Measurements from ENCODE around the gene VRK1.

The VRK1 gene

GRCh38 chr14:96920820-96921219 is 123.6 kb downstream of the VRK1 start:
- no peak for DNase-seq (ENCODE audit: low spot score)

GRCh38 chr14:96922986-96923385 is 125.8 kb downstream of the VRK1 start:
- no peak for DNase-seq (ENCODE audit: low spot score)

- no peak for DNase-seq (ENCODE audit: low spot score)
Measured at GRCh38 chr14:96925422-96925821, 128.2 kb downstream of the VRK1 start.

GRCh38 chr14:96926001-96926400 is 128.8 kb downstream of the VRK1 start:
- DNase-seq (ENCODE audit: low spot score), result no peak

GRCh38 chr14:96928779-96929380 is 131.7 kb downstream of the VRK1 start:
- no peak for DNase-seq (ENCODE audit: low spot score)

- DNase-seq (ENCODE audit: low spot score), result no peak
Measured at GRCh38 chr14:96929950-96930349, 132.8 kb downstream of the VRK1 start.

GRCh38 chr14:96930526-96930925 is 133.3 kb downstream of the VRK1 start:
- no peak for DNase-seq (ENCODE audit: low spot score)
